ENCODE data around the gene TMEM33.
A peak's percentile ranks its signal among the peaks of the same experiment; 100 is the strongest.

The TMEM33 gene

GRCh38 chr4:41939016-41939626, 3.9 kb downstream of the TMEM33 start:
- DNase-seq (ENCODE audit: low read depth in 2 of 3, low spot score in 2 of 3), result no peak

- DNase-seq (ENCODE audit: low read depth in 2 of 3, low spot score in 2 of 3), result no peak
These were observed 5.6 kb downstream of the TMEM33 start for GRCh38 chr4:41940834-41941233.

GRCh38 chr4:41943506-41943905, 8.3 kb downstream of the TMEM33 start:
- no peak for DNase-seq (ENCODE audit: low read depth in 2 of 3, low spot score in 2 of 3)

DNA sequence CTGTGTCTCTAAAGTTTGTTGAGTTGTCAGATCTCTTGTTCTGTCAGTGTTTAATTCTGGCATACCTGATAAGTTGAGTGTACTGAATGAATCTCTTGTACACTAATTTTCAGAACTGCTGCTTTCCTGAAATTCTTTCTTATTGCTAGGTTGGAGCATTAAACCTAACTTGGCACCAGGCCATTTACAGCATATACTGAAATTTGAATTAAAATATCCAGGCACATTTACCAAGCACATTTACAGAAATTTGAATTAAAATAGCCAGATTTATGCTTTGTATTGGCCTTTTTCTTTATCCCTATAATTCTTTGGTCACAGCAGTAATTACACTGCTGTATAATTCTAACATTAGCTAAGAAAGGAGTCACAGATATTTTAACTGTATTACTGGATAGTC, 8.9 kb downstream of the TMEM33 start:
- DNase-seq (ENCODE audit: low read depth in 2 of 3, low spot score in 2 of 3), result no peak

GRCh38 chr4:41949531-41949930, 14.3 kb downstream of the TMEM33 start:
- no peak for DNase-seq (ENCODE audit: low read depth in 2 of 3, low spot score in 2 of 3)

DNA sequence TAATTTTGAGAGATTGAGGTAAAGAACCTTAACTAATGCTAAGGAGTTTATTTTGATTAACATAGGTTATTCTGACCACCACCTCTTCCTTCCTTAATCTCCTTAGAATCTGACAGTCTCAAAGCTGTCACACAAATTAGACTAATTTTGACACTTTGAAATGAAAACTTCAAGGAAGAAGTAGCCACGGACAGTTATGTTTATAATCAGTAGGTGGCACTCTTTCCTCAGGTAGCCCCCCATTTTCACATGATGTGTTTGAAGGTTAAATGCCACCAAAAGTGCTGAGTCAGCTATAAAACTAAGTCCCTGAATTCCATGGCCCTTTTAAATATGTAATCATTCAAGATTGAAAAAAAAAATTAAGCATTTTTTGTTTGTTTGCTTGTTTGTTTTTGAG, 22.4 kb downstream of the TMEM33 start:
- no peak for DNase-seq (ENCODE audit: low read depth in 2 of 3, low spot score in 2 of 3)

GRCh38 chr4:41963105-41963504, 27.9 kb downstream of the TMEM33 start:
- DNase-seq (ENCODE audit: low read depth in 2 of 3, low spot score in 2 of 3), result no peak

- no peak for DNase-seq (ENCODE audit: low read depth in 2 of 3, low spot score in 2 of 3)
These were observed 29.2 kb downstream of the TMEM33 start for GRCh38 chr4:41964401-41964800.

DNA sequence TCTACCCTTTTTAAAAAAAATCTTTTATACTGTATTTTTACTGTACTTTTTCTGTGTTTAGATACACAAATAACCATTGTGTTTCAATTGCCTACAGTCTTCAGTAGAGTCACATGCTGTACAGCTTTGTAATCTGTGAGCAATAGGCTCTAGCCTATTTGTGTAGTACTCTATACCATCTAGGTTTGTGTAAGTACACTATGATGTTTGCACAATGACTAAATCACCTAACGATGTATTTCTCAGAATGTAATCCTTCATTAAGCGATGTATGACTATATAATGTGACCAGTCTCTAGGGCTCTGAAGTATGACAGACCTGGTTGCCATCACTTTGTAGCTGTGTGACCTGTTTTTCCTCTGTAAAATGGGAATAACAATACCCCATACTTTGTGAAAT, 32.2 kb downstream of the TMEM33 start:
- DNase-seq (ENCODE audit: low read depth in 2 of 3, low spot score in 2 of 3), result no peak

- no peak for DNase-seq (ENCODE audit: low read depth in 2 of 3, low spot score in 2 of 3)
These were observed 34.4 kb downstream of the TMEM33 start for GRCh38 chr4:41969671-41970070.

GRCh38 chr4:41975341-41975740, 40.1 kb downstream of the TMEM33 start:
- DNase-seq (ENCODE audit: low read depth in 2 of 3, low spot score in 2 of 3), result no peak

GRCh38 chr4:41976775-41977516, 41.7 kb downstream of the TMEM33 start:
- no peak for DNase-seq (ENCODE audit: low read depth in 2 of 3, low spot score in 2 of 3)

GRCh38 chr4:41977709-41978108, 42.5 kb downstream of the TMEM33 start:
- DNase-seq (ENCODE audit: low read depth in 2 of 3, low spot score in 2 of 3), result no peak

GRCh38 chr4:41981456-41981855, 46.2 kb downstream of the TMEM33 start, which contains the start of gene DCAF4L1:
DCAF4L1 (plus strand) TSS chr4:41981756; CDS start chr4:41981793, 37 bp downstream.
- no peak for DNase-seq (ENCODE audit: low read depth in 2 of 3, low spot score in 2 of 3)

- no peak for DNase-seq (ENCODE audit: low read depth in 2 of 3, low spot score in 2 of 3)
These were observed 47.5 kb downstream of the TMEM33 start for GRCh38 chr4:41982716-41983115.

GRCh38 chr4:41985151-41985550, 49.9 kb downstream of the TMEM33 start:
- DNase-seq (ENCODE audit: low read depth in 2 of 3, low spot score in 2 of 3), result no peak

DNA sequence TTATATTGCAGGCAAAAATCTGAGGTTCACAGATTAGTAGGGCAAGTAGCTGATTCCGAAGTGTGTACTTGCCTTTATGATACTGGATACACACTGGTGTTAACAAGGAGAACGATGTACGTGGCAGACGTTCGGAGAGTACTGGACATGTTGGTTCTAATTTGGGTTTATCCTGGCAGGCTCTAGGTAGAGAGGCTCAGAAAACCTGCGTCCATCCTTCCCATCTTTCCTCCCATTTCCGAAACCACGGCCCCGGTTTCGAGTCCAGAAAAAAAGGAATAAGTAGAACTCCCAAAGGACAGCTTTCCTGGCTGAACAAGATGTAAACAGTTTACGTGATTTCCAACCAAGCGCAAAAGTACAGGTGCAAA, 54.8 kb downstream of the TMEM33 start:
- DNase-seq (ENCODE audit: low read depth in 2 of 3, low spot score in 2 of 3), result no peak

DNA sequence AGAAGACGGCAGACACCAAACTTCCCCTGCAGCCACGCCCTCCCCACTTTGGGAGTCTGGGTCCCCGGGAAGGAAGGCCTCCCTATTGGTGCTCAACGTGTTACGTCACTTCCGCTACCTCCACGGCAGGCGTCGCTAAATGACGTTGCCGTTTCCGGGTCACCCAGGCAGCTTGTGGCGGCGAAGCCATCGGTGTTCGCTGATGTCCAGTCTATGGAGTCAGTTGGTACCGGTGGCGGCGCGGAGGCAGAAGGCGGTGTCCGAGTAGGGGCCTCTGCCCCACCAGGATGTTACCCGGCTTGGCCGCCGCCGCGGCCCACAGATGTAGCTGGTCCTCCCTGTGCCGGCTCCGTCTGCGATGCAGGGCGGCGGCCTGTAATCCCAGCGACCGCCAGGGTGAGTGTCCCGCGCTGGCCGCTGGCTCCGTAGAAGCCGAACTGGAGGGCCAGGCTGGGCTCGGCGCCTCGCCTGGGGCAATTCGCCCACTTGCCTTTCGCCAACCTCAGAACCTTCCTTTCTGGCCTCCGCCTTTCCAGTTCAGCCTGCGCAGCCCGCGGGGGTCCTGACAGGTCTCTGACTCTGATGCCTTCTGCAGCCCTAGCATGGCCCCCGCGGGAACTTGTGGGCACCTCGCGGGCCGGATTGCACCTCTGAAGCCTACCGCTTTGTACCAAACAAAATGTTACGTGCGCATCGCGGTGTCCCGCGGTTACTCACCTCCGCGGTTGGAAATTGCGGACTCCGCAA, 55.3 kb downstream of the TMEM33 start, which contains the start of gene SLC30A9:
TSS of gene SLC30A9 (plus strand) at position 166 of the 747 bp plus-strand sequence. CDS start at position 288, 122 bp downstream.
- peak; percentile 75 to 77 (median 76) for DNase-seq (ENCODE audit: low read depth in 2 of 3, low spot score in 2 of 3)

GRCh38 chr4:41991916-41992767, 56.9 kb downstream of the TMEM33 start:
- DNase-seq (ENCODE audit: low read depth in 2 of 3, low spot score in 2 of 3), result no peak

GRCh38 chr4:41992967-41993857, 58.0 kb downstream of the TMEM33 start:
- DNase-seq (ENCODE audit: low read depth in 2 of 3, low spot score in 2 of 3), result no peak

Measured in activated CD8-positive, alpha-beta memory T cell treated with anti-CD3 and anti-CD28 coated beads for 48 hours (primary cell).